ENCODE results near the gene NUP210. TPM values are rescaled to one million over a fixed set of nuclear protein-coding genes. Genes with fewer than 3 reads are reported as not detected.

NUP210 gene
- total RNA-seq, 2 donors from 2014 or later, result 4.4 to 4.5 TPM

- no peak for DNase-seq (ENCODE audit: low spot score)
- Histone ChIP-seq H3K9me3 (no peaks in the 10 kb centered on the region), H3K4me1 (peaks cover 0 to 8% of the 10 kb centered on the region in 2 donors), H3K4me3 (no peak overlapping the region), H3K36me3 (no peaks in the 10 kb centered on the region), H3K27ac (no peak overlapping the region), H3K27me3 (no peaks in the 10 kb centered on the region)
- no peak for TF ChIP-seq CTCF (IDR thresholded peaks at IDR 0.05)
These were observed 120.5 kb downstream of the NUP210 start for GRCh38 chr3:13299531-13300155.

- Histone ChIP-seq H3K27ac (no peak overlapping the region), H3K4me1 (peaks cover 0 to 8% of the 10 kb centered on the region in 2 donors), H3K9me3 (no peaks in the 10 kb centered on the region), H3K4me3 (no peak overlapping the region), H3K27me3 (no peaks in the 10 kb centered on the region), H3K36me3 (no peaks in the 10 kb centered on the region)
- DNase-seq (ENCODE audit: low spot score), result no peak
- TF ChIP-seq CTCF (IDR thresholded peaks at IDR 0.05), result no peak
These were observed 123.5 kb downstream of the NUP210 start for GRCh38 chr3:13296662-13297061.

GRCh38 chr3:13294442-13295351, 125.4 kb downstream of the NUP210 start:
- no peaks in the 10 kb centered on the region for H3K9me3 ChIP-seq
- H3K4me3 ChIP-seq, result no peak overlapping the region
- no peaks in the 10 kb centered on the region for H3K4me1 ChIP-seq
- DNase-seq (ENCODE audit: low spot score), result no peak
- no peaks in the 10 kb centered on the region for H3K36me3 ChIP-seq
- TF ChIP-seq CTCF (IDR thresholded peaks at IDR 0.05), result no peak
- no peak overlapping the region for H3K27ac ChIP-seq
- H3K27me3 ChIP-seq, result no peaks in the 10 kb centered on the region

GRCh38 chr3:13292375-13292774, 127.7 kb downstream of the NUP210 start:
- Histone ChIP-seq H3K9me3 (no peaks in the 10 kb centered on the region), H3K27ac (no peak overlapping the region), H3K36me3 (no peaks in the 10 kb centered on the region), H3K4me3 (no peak overlapping the region), H3K4me1 (no peaks in the 10 kb centered on the region), H3K27me3 (no peaks in the 10 kb centered on the region)
- no peak for TF ChIP-seq CTCF (IDR thresholded peaks at IDR 0.05)
- DNase-seq (ENCODE audit: low spot score), result no peak

- Histone ChIP-seq H3K9me3 (peaks cover 0 to 9% of the 10 kb centered on the region in 2 donors), H3K4me1 (no peaks in the 10 kb centered on the region), H3K36me3 (no peaks in the 10 kb centered on the region), H3K27me3 (no peaks in the 10 kb centered on the region), H3K4me3 (no peak overlapping the region), H3K27ac (no peak overlapping the region)
- no peak for DNase-seq (ENCODE audit: low spot score)
- TF ChIP-seq CTCF (IDR thresholded peaks at IDR 0.05), result no peak
These were observed 129.2 kb downstream of the NUP210 start for GRCh38 chr3:13290941-13291340.

Data from right atrium auricular region (tissue), 2 donors.